ENCODE data around the gene TTPAL.

Gene TTPAL

DNA sequence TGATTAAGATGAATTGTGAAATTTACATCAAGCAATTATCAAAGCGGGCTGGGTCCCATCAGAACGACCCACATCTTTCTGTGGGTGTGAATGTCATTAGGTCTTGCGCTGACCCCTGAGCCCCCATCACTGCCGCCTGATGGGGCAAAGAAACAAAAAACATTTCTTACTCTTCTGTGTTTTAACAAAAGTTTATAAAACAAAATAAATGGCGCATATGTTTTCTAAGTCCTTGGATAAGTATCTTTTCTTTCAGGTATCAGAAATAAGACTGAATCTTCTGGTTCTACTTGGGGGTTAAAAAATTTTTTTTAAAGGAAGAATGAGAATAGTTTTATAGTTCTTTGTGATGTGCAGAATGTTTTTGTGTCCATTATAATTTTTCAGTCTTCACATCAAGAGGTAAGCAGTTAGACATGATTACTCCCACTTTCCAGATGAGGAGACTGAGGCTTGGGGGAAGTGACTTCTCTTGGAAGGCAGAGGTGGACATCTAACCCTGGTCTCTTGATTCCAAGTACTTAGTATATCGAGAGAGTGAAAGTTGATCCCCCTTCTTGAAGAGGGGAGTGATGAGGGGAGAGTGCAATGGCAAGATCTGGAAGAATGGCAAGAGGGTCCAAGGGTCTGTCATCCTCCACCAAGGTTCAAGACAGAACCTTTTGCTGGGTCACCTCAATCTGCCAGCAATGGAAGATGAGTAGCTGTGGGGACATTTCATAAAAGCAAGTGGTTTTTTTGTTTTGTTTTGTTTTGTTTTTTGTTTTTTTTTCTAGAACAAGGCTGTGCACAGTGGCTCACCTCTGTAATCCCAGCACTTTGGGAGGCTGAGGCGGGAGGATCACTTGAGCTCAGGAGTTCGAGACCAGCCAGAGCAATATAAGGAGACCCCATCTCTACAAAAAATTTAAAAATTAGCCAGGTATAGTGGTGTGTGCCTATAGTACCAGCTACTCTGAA lies 42.8 kb upstream of the TTPAL start:
- no peak for TF ChIP-seq CTCF (IDR thresholded peaks at IDR 0.05; ENCODE audit: unreplicated experiment in 3 of 3)
- H3K9me3 Mint-ChIP-seq, result no peaks in the 10 kb centered on the region
- H3K4me1 Mint-ChIP-seq, result no peaks in the 10 kb centered on the region
- no peak overlapping the region for H3K4me3 Mint-ChIP-seq
- H3K36me3 Mint-ChIP-seq (ENCODE audit: low read depth), result no peaks in the 10 kb centered on the region
- peaks cover 4% of the 10 kb centered on the region for H3K27me3 Mint-ChIP-seq (ENCODE audit: low read depth)
- H3K27ac Mint-ChIP-seq, result peak overlapping the region in 2 of 3 experiments; percentile 17 to 50

GRCh38 chr20:44433751-44434538 lies 41.7 kb upstream of the TTPAL start:
- no peaks in the 10 kb centered on the region for H3K36me3 Mint-ChIP-seq (ENCODE audit: low read depth)
- no peaks in the 10 kb centered on the region for H3K9me3 Mint-ChIP-seq
- peak overlapping the region in 2 of 3 experiments; percentile 50 to 57 for H3K27ac Mint-ChIP-seq
- H3K4me3 Mint-ChIP-seq, result no peak overlapping the region
- no peak for TF ChIP-seq CTCF (IDR thresholded peaks at IDR 0.05; ENCODE audit: unreplicated experiment in 3 of 3)
- no peaks in the 10 kb centered on the region for H3K4me1 Mint-ChIP-seq
- H3K27me3 Mint-ChIP-seq (ENCODE audit: low read depth), result peaks cover 5% of the 10 kb centered on the region

- TF ChIP-seq CTCF (IDR thresholded peaks at IDR 0.05; ENCODE audit: unreplicated experiment in 3 of 3), result no peak
- Mint-ChIP-seq H3K4me3 (no peak overlapping the region), H3K27me3 (ENCODE audit: low read depth) (peaks cover 8% of the 10 kb centered on the region), H3K4me1 (no peaks in the 10 kb centered on the region), H3K9me3 (no peaks in the 10 kb centered on the region), H3K36me3 (ENCODE audit: low read depth) (no peaks in the 10 kb centered on the region), H3K27ac (no peak overlapping the region)
Observed at GRCh38 chr20:44435630-44436335, 39.9 kb upstream of the TTPAL start.

GRCh38 chr20:44436393-44436792 lies 39.3 kb upstream of the TTPAL start:
- no peak for TF ChIP-seq CTCF (IDR thresholded peaks at IDR 0.05; ENCODE audit: unreplicated experiment in 3 of 3)
- H3K9me3 Mint-ChIP-seq, result no peaks in the 10 kb centered on the region
- peaks cover 8% of the 10 kb centered on the region for H3K27me3 Mint-ChIP-seq (ENCODE audit: low read depth)
- no peak overlapping the region for H3K4me3 Mint-ChIP-seq
- H3K36me3 Mint-ChIP-seq (ENCODE audit: low read depth), result no peaks in the 10 kb centered on the region
- H3K4me1 Mint-ChIP-seq, result no peaks in the 10 kb centered on the region
- H3K27ac Mint-ChIP-seq, result no peak overlapping the region

DNA sequence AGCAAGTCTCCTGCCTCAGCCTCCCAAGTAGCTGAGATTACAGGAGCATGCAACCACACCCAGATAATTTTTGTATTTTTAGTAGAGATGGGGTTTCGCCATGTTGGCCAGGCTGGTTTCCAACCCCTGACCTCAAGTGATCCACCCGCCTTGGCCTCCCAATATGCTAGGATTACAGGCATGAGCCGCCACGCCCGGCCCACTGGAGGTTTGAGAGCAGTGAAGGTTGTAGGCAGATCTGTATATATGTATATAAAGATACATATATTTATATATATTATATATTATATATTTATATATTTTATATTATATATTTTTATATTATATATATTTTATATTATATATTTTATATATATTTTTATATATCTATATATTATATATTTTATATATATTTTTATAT lies 38.2 kb upstream of the TTPAL start:
- H3K36me3 Mint-ChIP-seq (ENCODE audit: low read depth), result no peaks in the 10 kb centered on the region
- no peak overlapping the region for H3K4me3 Mint-ChIP-seq
- TF ChIP-seq CTCF (IDR thresholded peaks at IDR 0.05; ENCODE audit: unreplicated experiment in 3 of 3), result no peak

More for the DNA sequence above, 38.2 kb upstream of the TTPAL start:
- Mint-ChIP-seq H3K9me3 (no peaks in the 10 kb centered on the region), H3K27ac (no peak overlapping the region), H3K27me3 (ENCODE audit: low read depth) (peaks cover 13% of the 10 kb centered on the region), H3K4me1 (no peaks in the 10 kb centered on the region)

Data from nephron (organoid).